ENCODE measurements around the gene RIGI. TPM values are rescaled to one million over a fixed set of nuclear protein-coding genes. Genes with fewer than 3 reads are reported as not detected.

Gene RIGI
- 10 to 100 TPM; 12.7 to 38.9 (median 21.1) TPM for total RNA-seq

DNA sequence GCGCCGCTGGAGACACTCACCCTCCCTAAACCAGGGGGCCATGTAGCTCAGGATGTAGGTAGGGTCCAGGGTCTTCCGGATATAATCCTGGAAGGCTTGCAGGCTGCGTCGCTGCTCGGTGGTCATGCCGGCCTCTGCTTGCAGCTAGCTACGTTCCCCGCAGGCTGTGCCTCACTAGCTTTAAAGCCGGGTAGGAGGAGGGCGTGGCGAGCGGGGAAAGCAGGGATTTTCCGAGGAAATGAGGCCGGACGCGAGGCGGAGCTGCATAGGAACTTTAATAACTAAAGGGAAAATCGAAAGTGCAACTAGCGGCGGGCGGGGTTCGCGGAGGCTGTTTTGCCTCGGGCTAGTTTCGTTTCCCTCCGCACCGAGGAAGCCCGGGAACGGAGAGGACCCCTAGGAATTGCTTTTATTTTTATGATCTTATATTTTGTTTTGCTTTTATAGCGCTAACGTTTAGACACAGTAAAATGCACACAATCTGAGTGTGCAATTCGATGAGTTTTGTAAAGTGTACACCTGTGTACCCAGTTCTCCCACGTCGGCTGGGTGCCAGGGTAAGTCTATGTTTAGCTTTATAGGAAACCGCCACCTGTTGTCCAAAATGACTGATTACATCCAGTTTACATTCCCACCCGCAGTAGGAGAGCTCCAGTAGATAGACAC, at the start of gene RIGI:
TSS of gene RIGI (minus strand) at position 156 of the 666 bp plus-strand sequence. CDS start at position 126, 30 bp downstream.
- no peaks in the 10 kb centered on the region for H3K27me3 ChIP-seq
- peak within 1 kb of the TSS; percentile 90 to 92 (median 90) for H3K27ac ChIP-seq
- in situ Hi-C loops (cut with MboI; ENCODE audit: low pct_ligation_motif_present in 1 of 4, low pct_unique_long_range_greater_than_20kb in 1 of 4, low sequenced_read_pairs in 3 of 4) (no loop called here), intact Hi-C loops (cut with DNase I; ENCODE audit: low total_unique reads) (no loop called here)
- peak; percentile 78 to 88 (median 83) for TF ChIP-seq POLR2AphosphoS5 (IDR thresholded peaks at IDR 0.05)
- TF ChIP-seq, protein P1, sequence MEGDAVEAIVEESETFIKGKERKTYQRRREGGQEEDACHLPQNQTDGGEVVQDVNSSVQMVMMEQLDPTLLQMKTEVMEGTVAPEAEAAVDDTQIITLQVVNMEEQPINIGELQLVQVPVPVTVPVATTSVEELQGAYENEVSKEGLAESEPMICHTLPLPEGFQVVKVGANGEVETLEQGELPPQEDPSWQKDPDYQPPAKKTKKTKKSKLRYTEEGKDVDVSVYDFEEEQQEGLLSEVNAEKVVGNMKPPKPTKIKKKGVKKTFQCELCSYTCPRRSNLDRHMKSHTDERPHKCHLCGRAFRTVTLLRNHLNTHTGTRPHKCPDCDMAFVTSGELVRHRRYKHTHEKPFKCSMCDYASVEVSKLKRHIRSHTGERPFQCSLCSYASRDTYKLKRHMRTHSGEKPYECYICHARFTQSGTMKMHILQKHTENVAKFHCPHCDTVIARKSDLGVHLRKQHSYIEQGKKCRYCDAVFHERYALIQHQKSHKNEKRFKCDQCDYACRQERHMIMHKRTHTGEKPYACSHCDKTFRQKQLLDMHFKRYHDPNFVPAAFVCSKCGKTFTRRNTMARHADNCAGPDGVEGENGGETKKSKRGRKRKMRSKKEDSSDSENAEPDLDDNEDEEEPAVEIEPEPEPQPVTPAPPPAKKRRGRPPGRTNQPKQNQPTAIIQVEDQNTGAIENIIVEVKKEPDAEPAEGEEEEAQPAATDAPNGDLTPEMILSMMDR (IDR thresholded peaks at IDR 0.05): peak; percentile 35 to 76 (median 54)
- TF ChIP-seq POLR2A (IDR thresholded peaks at IDR 0.05): no peak
- no peak for TF ChIP-seq EP300 (IDR thresholded peaks at IDR 0.05; ENCODE audit: low read depth)
- no peaks in the 10 kb centered on the region for H3K9me3 ChIP-seq
- no peaks in the 10 kb centered on the region for H3K36me3 ChIP-seq
- peak; percentile 94 for DNase-seq
- H3K4me1 ChIP-seq: peaks cover 0 to 32% (median 17%) of the 10 kb centered on the region in 4 donors
- 0 to 1% methylated on average over 17 to 37 of the region's 37 CpGs for WGBS, 2 donors (ENCODE audit: low coverage in 1 of 2)
- H3K4me3 ChIP-seq: peak within 1 kb of the TSS; percentile 41 to 77 (median 61)

DNA sequence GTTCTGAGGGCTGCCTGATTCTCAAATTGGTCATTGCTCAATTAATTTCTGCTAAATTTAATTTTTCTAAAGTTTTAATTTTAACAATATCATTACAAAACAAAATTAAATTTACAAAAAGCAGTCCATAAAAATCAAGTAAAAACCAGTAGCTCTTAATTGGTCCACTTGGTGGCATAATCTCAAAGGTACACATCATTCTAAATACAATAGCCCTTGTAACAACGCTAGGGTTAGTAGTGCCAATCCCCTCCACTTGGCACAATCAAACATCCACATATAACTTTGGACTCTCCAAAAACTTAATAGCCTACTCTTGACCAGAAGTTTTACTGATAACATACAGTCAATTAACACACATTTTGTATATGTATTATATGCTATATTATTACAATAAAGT, 48.9 kb upstream of the RIGI start:
- 22 to 58% methylated on average over 1 of the region's 1 CpG for WGBS, 2 donors (ENCODE audit: low coverage in 1 of 2)
- Histone ChIP-seq H3K9me3 (no peaks in the 10 kb centered on the region), H3K4me1 (peaks cover 6 to 18% (median 17%) of the 10 kb centered on the region in 4 donors), H3K36me3 (no peaks in the 10 kb centered on the region), H3K27ac (no peak overlapping the region), H3K27me3 (no peaks in the 10 kb centered on the region), H3K4me3 (no peak overlapping the region)
- DNase-seq: no peak
- in situ Hi-C loops (cut with MboI; ENCODE audit: low pct_ligation_motif_present in 1 of 4, low pct_unique_long_range_greater_than_20kb in 1 of 4, low sequenced_read_pairs in 3 of 4): loop anchor here (5.0 to 25.0 kb wide), 4 partner anchors 190 to 387 kb away; partner anchors contain the start of gene ACO1 (in 3 of the 4)
- intact Hi-C loops (cut with DNase I; ENCODE audit: low total_unique reads): no loop called here
- no peak for TF ChIP-seq POLR2AphosphoS5 (IDR thresholded peaks at IDR 0.05)
- no peak for TF ChIP-seq POLR2A (IDR thresholded peaks at IDR 0.05)
- TF ChIP-seq, protein P1 (IDR thresholded peaks at IDR 0.05): no peak
- TF ChIP-seq EP300 (IDR thresholded peaks at IDR 0.05; ENCODE audit: low read depth): no peak

DNA sequence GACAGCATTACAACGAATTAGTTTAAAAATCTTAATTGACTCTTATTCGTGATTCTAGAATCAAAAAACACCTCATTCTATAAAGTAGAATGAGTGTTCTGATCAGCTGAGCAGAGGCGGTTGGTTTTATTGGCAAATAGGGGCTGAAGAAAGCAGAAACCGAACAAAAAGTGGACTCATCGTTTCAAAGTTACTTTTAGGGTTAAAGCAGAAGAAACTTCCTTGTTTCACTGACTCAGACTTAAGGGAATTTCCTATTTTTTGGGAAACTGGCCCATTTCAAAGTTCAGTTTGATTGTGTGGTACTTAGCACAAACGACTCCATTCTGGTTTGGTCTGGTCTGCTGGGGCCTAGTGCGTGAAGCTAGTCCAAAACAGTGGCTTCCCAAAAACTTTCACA, 47.8 kb upstream of the RIGI start:
- 85 to 86% methylated on average over 7 of the region's 7 CpGs for WGBS, 2 donors (ENCODE audit: low coverage in 1 of 2)
- Histone ChIP-seq H3K4me3 (peak overlapping the region in 1 of 4 donors; percentile 73), H3K36me3 (no peaks in the 10 kb centered on the region), H3K9me3 (no peaks in the 10 kb centered on the region), H3K27ac (peak overlapping the region in 3 of 4 donors; percentile 93 to 96 (median 95)), H3K4me1 (peaks cover 6 to 18% (median 17%) of the 10 kb centered on the region in 4 donors), H3K27me3 (no peaks in the 10 kb centered on the region)
- TF ChIP-seq, protein P1 (IDR thresholded peaks at IDR 0.05): no peak
- TF ChIP-seq EP300 (IDR thresholded peaks at IDR 0.05; ENCODE audit: low read depth): no peak
- no peak for TF ChIP-seq POLR2AphosphoS5 (IDR thresholded peaks at IDR 0.05)
- no peak for TF ChIP-seq POLR2A (IDR thresholded peaks at IDR 0.05)
- in situ Hi-C loops (cut with MboI; ENCODE audit: low pct_ligation_motif_present in 1 of 4, low pct_unique_long_range_greater_than_20kb in 1 of 4, low sequenced_read_pairs in 3 of 4) (loop anchor here in 1 of 4 donors (10.0 kb wide), 1 partner anchor 189 kb away; the partner anchor contains the start of gene ACO1), intact Hi-C loops (cut with DNase I; ENCODE audit: low total_unique reads) (loop anchor here (2.0 kb wide), 1 partner anchor 189 kb away; the partner anchor contains the start of gene ACO1)
- DNase-seq: no peak

DNA sequence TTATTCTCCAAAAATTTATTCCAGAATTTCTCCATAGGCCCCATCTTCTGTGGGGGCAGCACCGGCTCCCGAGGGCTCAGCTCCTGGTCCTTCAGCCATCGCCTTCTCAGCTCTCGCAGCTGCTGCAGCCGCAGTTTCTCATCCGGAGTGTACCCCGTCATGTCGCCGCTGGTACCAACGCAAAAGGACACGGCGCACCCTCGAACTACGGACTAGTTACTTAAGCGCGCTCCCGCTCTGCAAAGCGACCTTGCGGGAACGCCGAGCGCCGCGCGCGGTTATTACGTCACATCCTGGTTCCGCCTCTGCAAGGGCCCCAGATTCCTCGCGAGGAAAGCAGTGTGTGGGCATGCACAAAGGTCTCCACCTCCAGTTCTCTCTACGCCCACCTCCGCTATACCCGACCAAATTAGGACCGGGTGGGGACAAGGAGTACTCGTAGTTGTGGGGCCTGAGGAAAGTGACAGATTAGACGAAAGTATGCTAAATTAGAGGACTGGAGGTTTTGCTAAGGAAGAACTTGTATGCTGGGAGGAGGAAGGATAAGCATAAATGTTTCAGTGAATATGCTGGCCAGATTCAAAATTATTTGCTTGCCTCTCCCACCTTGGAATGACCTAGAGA, 47.0 kb upstream of the RIGI start, which contains the start of gene NDUFB6:
TSS of gene NDUFB6 (minus strand) at position 260 of the 624 bp plus-strand sequence. CDS start at position 161, 99 bp downstream.
- peak; percentile 92 for TF ChIP-seq POLR2A (IDR thresholded peaks at IDR 0.05)
- TF ChIP-seq EP300 (IDR thresholded peaks at IDR 0.05; ENCODE audit: low read depth): no peak
- TF ChIP-seq, protein P1 (IDR thresholded peaks at IDR 0.05): no peak
- TF ChIP-seq POLR2AphosphoS5 (IDR thresholded peaks at IDR 0.05): peak; percentile 92 to 98 (median 97)
- WGBS, 2 donors (ENCODE audit: low coverage in 1 of 2): 0% methylated on average over 4 to 31 of the region's 36 CpGs
- peak; percentile 97 for DNase-seq
- Histone ChIP-seq H3K9me3 (no peaks in the 10 kb centered on the region), H3K4me1 (peaks cover 6 to 18% (median 17%) of the 10 kb centered on the region in 4 donors), H3K4me3 (peak within 1 kb of the TSS; percentile 61 to 93 (median 80)), H3K27ac (peak within 1 kb of the TSS; percentile 93 to 96 (median 95)), H3K36me3 (peaks cover 0 to 2% (median 0%) of the 10 kb centered on the region in 4 donors), H3K27me3 (no peaks in the 10 kb centered on the region)
- intact Hi-C loops (cut with DNase I; ENCODE audit: low total_unique reads): loop anchor here (2.0 kb wide), 1 partner anchor 188 kb away; the partner anchor contains the start of gene ACO1
- in situ Hi-C loops (cut with MboI; ENCODE audit: low pct_ligation_motif_present in 1 of 4, low pct_unique_long_range_greater_than_20kb in 1 of 4, low sequenced_read_pairs in 3 of 4): loop anchor here in 1 of 4 donors (10.0 kb wide), 1 partner anchor 188 kb away; the partner anchor contains the start of gene ACO1

Measured in transverse colon (tissue), 4 donors.